Skeletal muscle tissue (tissue), 4 donors: Measurements from ENCODE around the gene IL4I1. TPM values are rescaled to one million over a fixed set of nuclear protein-coding genes. Genes with fewer than 3 reads are reported as not detected.

ENCODE experiments used
- H3K27ac ChIP-seq: one replicate; pipeline ENCODE4 v1.7.0; 2013; ENCODE audit warnings: mild to moderate bottlenecking, low read depth, low read length, inconsistent platforms
- H3K27me3 ChIP-seq, 3 donors: one replicate each; pipeline ENCODE4 v1.7.0; 2013; ENCODE audit warnings: low read length in 3 of 3; ENCODE audit not compliant: control insufficient read depth in 3 of 3, insufficient read depth in 3 of 3
- H3K36me3 ChIP-seq, 3 donors: one replicate each; pipeline ENCODE4 v1.7.0; 2013; ENCODE audit warnings: low read length in 3 of 3; ENCODE audit not compliant: control insufficient read depth in 3 of 3, insufficient read depth in 3 of 3
- H3K4me1 ChIP-seq, 3 donors: one replicate each; pipeline ENCODE4 v1.7.0; 2013; ENCODE audit warnings: low read length in 3 of 3, mild to moderate bottlenecking in 3 of 3; ENCODE audit not compliant: control insufficient read depth in 3 of 3, insufficient read depth in 3 of 3
- H3K4me3 ChIP-seq, 3 donors: one replicate each; pipeline ENCODE4 v1.7.0; 2013; ENCODE audit warnings: low read length in 3 of 3
- H3K9ac ChIP-seq, 3 donors: one replicate each; pipeline ENCODE4 v1.7.0; 2013; ENCODE audit warnings: low read length in 3 of 3, mild to moderate bottlenecking in 3 of 3, moderate library complexity in 2 of 3, low read depth in 1 of 3
- H3K9me3 ChIP-seq, 3 donors: one replicate each; pipeline ENCODE4 v1.7.0; 2013; ENCODE audit warnings: low read length in 3 of 3; ENCODE audit not compliant: control insufficient read depth in 3 of 3
- total RNA-seq: library from RNA; depleted of rRNA; stranded (reverse); fragments of >200 nt; gene quantifications from one replicate; pipeline ENCODE4 v1.2.3, GENCODE V29; 2014
- donor health status: Osteomylitis.

The IL4I1 gene
- total RNA-seq, 1 donor from 2014 or later = 0.52 TPM

DNA sequence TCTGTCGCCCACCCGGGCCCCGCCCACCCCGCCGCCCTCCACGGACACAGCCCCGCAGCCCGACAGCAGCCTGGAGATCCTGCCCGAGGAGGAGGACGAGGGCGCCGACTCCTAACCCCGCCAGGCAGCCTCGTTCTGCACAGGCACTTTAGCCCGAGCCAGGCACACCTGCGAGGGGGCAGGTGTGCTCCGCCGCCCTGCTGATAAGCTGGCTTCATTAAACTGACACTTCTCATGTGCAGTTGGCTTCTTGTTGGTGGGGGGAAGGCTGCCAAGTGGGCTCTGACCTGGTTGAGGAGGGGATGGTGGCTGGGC, 8.2 kb downstream of the IL4I1 start:
- H3K27ac ChIP-seq = no peak overlapping the region
- no peak overlapping the region for H3K4me3 ChIP-seq
- peaks cover 0 to 9% (median 7%) of the 10 kb centered on the region in 3 donors for H3K27me3 ChIP-seq
- no peak overlapping the region for H3K9ac ChIP-seq
- peaks cover 6 to 11% (median 10%) of the 10 kb centered on the region in 3 donors for H3K4me1 ChIP-seq
- H3K9me3 ChIP-seq = no peaks in the 10 kb centered on the region
- peaks cover 22 to 43% (median 30%) of the 10 kb centered on the region in 3 donors for H3K36me3 ChIP-seq

- H3K27ac ChIP-seq = no peak overlapping the region
- H3K4me1 ChIP-seq = peaks cover 6 to 11% (median 10%) of the 10 kb centered on the region in 3 donors
- no peak overlapping the region for H3K9ac ChIP-seq
- H3K36me3 ChIP-seq = peaks cover 28 to 49% (median 36%) of the 10 kb centered on the region in 3 donors
- peaks cover 0 to 9% (median 7%) of the 10 kb centered on the region in 3 donors for H3K27me3 ChIP-seq
- H3K4me3 ChIP-seq = no peak overlapping the region
- H3K9me3 ChIP-seq = peaks cover 0 to 3% (median 0%) of the 10 kb centered on the region in 3 donors
Observed at GRCh38 chr19:49887665-49888509, 8.8 kb downstream of the IL4I1 start.

DNA sequence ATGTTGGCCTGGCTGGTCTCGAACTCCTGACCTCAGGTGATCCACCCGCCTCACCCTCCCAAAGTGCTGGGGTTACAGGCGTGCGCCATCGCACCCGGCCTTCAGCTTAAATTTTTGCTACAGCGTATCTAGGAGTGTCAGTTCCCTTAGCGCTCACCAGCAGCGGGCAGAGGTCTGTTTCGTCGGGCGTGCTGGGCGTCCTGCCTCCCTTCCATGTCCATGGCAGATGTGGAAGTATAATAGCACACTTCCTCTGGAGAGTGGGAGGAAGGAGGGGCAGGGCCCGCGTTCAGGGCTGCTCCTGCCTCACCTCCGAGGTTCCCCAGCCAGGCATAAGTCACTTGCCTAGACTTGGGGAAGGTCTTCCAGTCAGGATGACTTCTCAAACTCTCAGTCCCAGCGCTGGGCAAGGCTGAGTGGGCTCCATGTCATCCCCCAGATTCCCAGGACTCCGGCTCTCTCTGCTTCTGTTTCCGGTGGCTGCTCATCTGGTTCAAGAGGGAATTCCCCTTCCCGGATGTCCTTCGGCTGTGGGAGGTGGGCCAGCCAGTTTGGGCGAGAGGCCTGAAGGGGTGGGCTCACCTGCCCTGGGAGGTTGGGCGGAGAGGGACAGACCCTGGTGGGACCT, 9.5 kb downstream of the IL4I1 start:
- H3K9ac ChIP-seq = no peak overlapping the region
- no peak overlapping the region for H3K4me3 ChIP-seq
- H3K27me3 ChIP-seq = peaks cover 0 to 9% (median 7%) of the 10 kb centered on the region in 3 donors
- H3K4me1 ChIP-seq = peaks cover 6 to 11% (median 10%) of the 10 kb centered on the region in 3 donors
- H3K27ac ChIP-seq = no peak overlapping the region
- H3K36me3 ChIP-seq = peaks cover 35 to 57% (median 43%) of the 10 kb centered on the region in 3 donors
- peaks cover 0 to 5% (median 0%) of the 10 kb centered on the region in 3 donors for H3K9me3 ChIP-seq

DNA sequence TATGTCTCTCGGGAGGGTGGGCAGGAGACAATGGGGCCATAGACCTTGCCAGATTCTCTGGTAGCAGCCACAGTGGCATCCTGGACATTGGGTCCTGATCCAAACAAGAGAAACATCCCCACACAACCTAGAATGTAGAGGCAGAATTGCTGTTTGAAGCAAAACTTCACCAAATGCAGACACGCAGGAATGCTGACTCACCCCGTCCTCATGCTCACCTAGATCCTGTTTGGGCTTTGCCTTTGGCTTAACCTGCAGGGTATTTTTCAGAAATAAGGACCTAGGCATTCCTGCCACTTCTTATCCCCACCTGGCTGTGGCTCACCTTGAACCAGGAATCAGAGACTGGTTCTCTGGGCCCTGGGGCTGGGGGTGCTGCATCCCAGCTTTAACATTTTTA, 11.9 kb downstream of the IL4I1 start:
- Histone ChIP-seq H3K27me3 (no peaks in the 10 kb centered on the region), H3K27ac (no peak overlapping the region), H3K4me3 (no peak overlapping the region), H3K9me3 (peaks cover 0 to 5% (median 0%) of the 10 kb centered on the region in 3 donors), H3K4me1 (peaks cover under 1 to 9% (median 6%) of the 10 kb centered on the region in 3 donors), H3K9ac (no peak overlapping the region), H3K36me3 (peaks cover 59 to 80% (median 66%) of the 10 kb centered on the region in 3 donors)

DNA sequence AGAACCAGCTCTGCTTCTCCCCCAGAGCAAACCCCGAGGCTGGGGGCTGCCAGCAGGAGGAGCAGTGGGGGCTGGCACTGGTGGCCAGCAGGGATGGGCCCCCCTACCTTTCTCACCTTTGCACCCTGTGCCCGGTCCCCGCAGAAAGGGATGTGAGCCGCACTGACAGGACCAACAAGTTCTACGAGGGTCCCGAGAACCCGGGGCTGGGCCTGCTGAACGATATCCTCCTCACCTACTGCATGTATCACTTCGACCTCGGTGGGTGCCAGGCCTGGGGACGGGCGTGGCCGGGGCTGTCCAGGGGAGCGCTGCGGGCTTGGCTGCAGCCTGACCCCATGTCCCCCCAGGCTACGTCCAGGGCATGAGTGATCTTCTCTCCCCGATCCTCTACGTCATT, 12.6 kb downstream of the IL4I1 start:
- Histone ChIP-seq H3K27me3 (no peaks in the 10 kb centered on the region), H3K9me3 (peaks cover 0 to 5% (median 0%) of the 10 kb centered on the region in 3 donors), H3K9ac (no peak overlapping the region), H3K4me3 (no peak overlapping the region), H3K27ac (no peak overlapping the region), H3K4me1 (peaks cover 2 to 10% (median 6%) of the 10 kb centered on the region in 3 donors), H3K36me3 (peaks cover 65 to 86% (median 71%) of the 10 kb centered on the region in 3 donors)

DNA sequence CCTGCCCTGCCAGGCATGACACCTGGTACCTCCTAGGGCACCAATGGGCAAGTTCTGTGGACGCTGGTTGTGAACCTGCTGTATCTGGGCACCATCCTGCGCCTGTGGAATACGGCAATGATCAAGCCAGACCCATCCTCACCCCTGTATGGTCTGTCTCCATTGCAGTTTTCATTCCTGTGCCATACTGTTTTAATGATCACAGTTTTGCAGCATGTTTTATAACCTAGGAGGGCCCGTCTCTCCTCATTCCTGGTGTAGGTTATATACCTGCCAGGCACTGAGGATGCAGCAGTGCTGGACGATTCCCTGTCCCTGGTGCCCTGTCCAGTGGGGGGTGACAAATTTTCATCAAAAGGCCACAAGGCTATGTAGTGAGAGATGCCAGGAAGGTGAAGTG, 13.6 kb downstream of the IL4I1 start:
- Histone ChIP-seq H3K9me3 (peaks cover 0 to 5% (median 0%) of the 10 kb centered on the region in 3 donors), H3K36me3 (peaks cover 68 to 90% (median 77%) of the 10 kb centered on the region in 3 donors), H3K4me3 (no peak overlapping the region), H3K27ac (no peak overlapping the region), H3K27me3 (no peaks in the 10 kb centered on the region), H3K4me1 (peaks cover 12 to 20% (median 16%) of the 10 kb centered on the region in 3 donors), H3K9ac (no peak overlapping the region)

- Histone ChIP-seq H3K4me1 (peaks cover 13 to 22% (median 18%) of the 10 kb centered on the region in 3 donors), H3K9ac (no peak overlapping the region), H3K9me3 (peaks cover 0 to 5% (median 0%) of the 10 kb centered on the region in 3 donors), H3K27me3 (no peaks in the 10 kb centered on the region), H3K27ac (no peak overlapping the region), H3K4me3 (no peak overlapping the region), H3K36me3 (peaks cover 68 to 86% (median 75%) of the 10 kb centered on the region in 3 donors)
Observed at GRCh38 chr19:49882643-49883042, 14.0 kb downstream of the IL4I1 start.

- Histone ChIP-seq H3K27me3 (no peaks in the 10 kb centered on the region), H3K4me3 (no peak overlapping the region), H3K27ac (no peak overlapping the region), H3K4me1 (peaks cover 13 to 22% (median 16%) of the 10 kb centered on the region in 3 donors), H3K36me3 (peaks cover 68 to 79% (median 72%) of the 10 kb centered on the region in 3 donors), H3K9me3 (peaks cover 0 to 5% (median 0%) of the 10 kb centered on the region in 3 donors), H3K9ac (no peak overlapping the region)
Observed at GRCh38 chr19:49881672-49882394, 14.9 kb downstream of the IL4I1 start.

GRCh38 chr19:49881186-49881585, 15.5 kb downstream of the IL4I1 start:
- H3K27ac ChIP-seq = no peak overlapping the region
- H3K36me3 ChIP-seq = peaks cover 68 to 73% (median 70%) of the 10 kb centered on the region in 3 donors
- H3K9me3 ChIP-seq = peaks cover 0 to 5% (median 0%) of the 10 kb centered on the region in 3 donors
- H3K27me3 ChIP-seq = no peaks in the 10 kb centered on the region
- no peak overlapping the region for H3K9ac ChIP-seq
- H3K4me1 ChIP-seq = peaks cover 13 to 22% (median 16%) of the 10 kb centered on the region in 3 donors
- no peak overlapping the region for H3K4me3 ChIP-seq
